H9 (cell line): ENCODE data around the gene MRFAP1. TPM values are rescaled to one million over a fixed set of nuclear protein-coding genes. Genes with fewer than 3 reads are reported as not detected.

ENCODE experiments used
- DNase-seq: peaks from one replicate; pipeline ENCODE4 v3.0.0-alpha.2; 2017
- H2AFZ ChIP-seq: one replicate; pipeline ENCODE4 v1.6.1; 2013; ENCODE audit warnings: mild to moderate bottlenecking, low read length, control low read depth, moderate library complexity
- H2AK5ac ChIP-seq: 2 replicates; pipeline ENCODE4 v1.6.1; 2013; ENCODE audit warnings: low read length, control low read depth, mixed read lengths; ENCODE audit not compliant: insufficient read length
- H2BK120ac ChIP-seq: one replicate; pipeline ENCODE4 v1.6.1; 2013; ENCODE audit warnings: low read depth, mild to moderate bottlenecking, low read length, control low read depth, inconsistent platforms; ENCODE audit not compliant: poor library complexity, severe bottlenecking
- H2BK12ac ChIP-seq: 2 replicates; pipeline ENCODE4 v1.6.1; 2013; ENCODE audit warnings: low read length, control low read depth, mixed read lengths, low read depth; ENCODE audit not compliant: insufficient read length
- H2BK15ac ChIP-seq: 2 replicates; pipeline ENCODE4 v1.6.1; 2013; ENCODE audit warnings: low read depth, low read length, control low read depth
- H2BK20ac ChIP-seq: one replicate; pipeline ENCODE4 v1.6.1; 2013; ENCODE audit warnings: low read depth, mild to moderate bottlenecking, low read length, control low read depth, inconsistent platforms; ENCODE audit not compliant: poor library complexity, severe bottlenecking
- H2BK5ac ChIP-seq: 2 replicates; pipeline ENCODE4 v1.6.1; 2013; ENCODE audit warnings: low read length, control low read depth, mixed read lengths; ENCODE audit not compliant: insufficient read length
- H3K14ac ChIP-seq: 2 replicates; pipeline ENCODE4 v1.6.1; 2013; ENCODE audit warnings: low read length, control low read depth; ENCODE audit not compliant: insufficient read depth
- H3K18ac ChIP-seq: 2 replicates; pipeline ENCODE4 v1.6.1; 2013; ENCODE audit warnings: low read depth, mild to moderate bottlenecking, mixed read lengths, low read length, control low read depth; ENCODE audit not compliant: insufficient read length
- H3K23ac ChIP-seq: 2 replicates; pipeline ENCODE4 v1.6.1; 2013; ENCODE audit warnings: low read length, control low read depth, mixed read lengths, low read depth; ENCODE audit not compliant: insufficient read length
- H3K23me2 ChIP-seq: 2 replicates; pipeline ENCODE4 v1.6.1; 2013; ENCODE audit warnings: low read depth, mild to moderate bottlenecking, mixed read lengths, low read length, control low read depth; ENCODE audit not compliant: insufficient read length, poor library complexity, severe bottlenecking
- H3K27ac ChIP-seq: 2 replicates; pipeline ENCODE4 v1.5.1; 2013; ENCODE audit warnings: low read length, control low read depth, mixed read lengths, low read depth; ENCODE audit not compliant: insufficient read length
- H3K27me3 ChIP-seq: 2 replicates; pipeline ENCODE4 v1.6.1; 2013; ENCODE audit warnings: low read length, control low read depth, inconsistent platforms; ENCODE audit not compliant: insufficient read depth
- H3K4ac ChIP-seq: 2 replicates; pipeline ENCODE4 v1.6.1; 2013; ENCODE audit warnings: low read depth, mild to moderate bottlenecking, control low read depth, inconsistent platforms, low read length, moderate library complexity
- H3K4me1 ChIP-seq: 2 replicates; pipeline ENCODE4 v1.6.1; 2013; ENCODE audit warnings: low read length, control low read depth, inconsistent platforms; ENCODE audit not compliant: insufficient read depth
- H3K4me2 ChIP-seq: 2 replicates; pipeline ENCODE4 v1.6.1; 2013; ENCODE audit warnings: low read length, control low read depth, mixed read lengths; ENCODE audit not compliant: insufficient read length, insufficient read depth
- H3K56ac ChIP-seq: 2 replicates; pipeline ENCODE4 v1.6.1; 2013; ENCODE audit warnings: low read depth, mild to moderate bottlenecking, mixed read lengths, low read length, control low read depth; ENCODE audit not compliant: insufficient read length
- H3K79me1 ChIP-seq: 2 replicates; pipeline ENCODE4 v1.6.1; 2013; ENCODE audit warnings: low read depth, mild to moderate bottlenecking, moderate library complexity, low read length, control low read depth, inconsistent platforms; ENCODE audit not compliant: insufficient read depth, poor library complexity, severe bottlenecking
- H3K79me2 ChIP-seq: 2 replicates; pipeline ENCODE4 v1.6.1; 2013; ENCODE audit warnings: low read length, control low read depth, inconsistent platforms; ENCODE audit not compliant: insufficient read depth
- H3K9ac ChIP-seq: 2 replicates; pipeline ENCODE4 v1.6.1; 2013; ENCODE audit warnings: low read length, control low read depth, mixed read lengths; ENCODE audit not compliant: insufficient read length; ENCODE audit errors: extremely low read depth
- H3K9me3 ChIP-seq: one replicate; pipeline ENCODE4 v1.6.1; 2013; ENCODE audit warnings: low read depth, low read length, inconsistent platforms; ENCODE audit not compliant: control insufficient read depth
- H3T11ph ChIP-seq: one replicate; pipeline ENCODE4 v1.6.1; 2013; ENCODE audit warnings: mild to moderate bottlenecking, low read length, control low read depth, inconsistent platforms
- H4K20me1 ChIP-seq: one replicate; pipeline ENCODE4 v1.6.1; 2013; ENCODE audit not compliant: control insufficient read depth, insufficient read length, insufficient read depth
- H4K5ac ChIP-seq: 2 replicates; pipeline ENCODE4 v1.6.1; 2013; ENCODE audit warnings: low read depth, mild to moderate bottlenecking, mixed read lengths, low read length, control low read depth; ENCODE audit not compliant: insufficient read length
- H4K8ac ChIP-seq: replicated peaks from 2 replicates; pipeline ENCODE4 v1.6.1; 2013; ENCODE audit warnings: low read length, control low read depth, mixed read lengths, low read depth; ENCODE audit not compliant: insufficient read length
- H4K91ac ChIP-seq: 2 replicates; pipeline ENCODE4 v1.6.1; 2013; ENCODE audit warnings: low read depth, mild to moderate bottlenecking, moderate library complexity, mixed read lengths, low read length, control low read depth; ENCODE audit not compliant: insufficient read length
- H3K27ac Mint-ChIP-seq, 3 experiments: 2 replicates in 2 of 3; 3 replicates in 1 of 3; pipeline ENCODE4 v1.8.0; 2020 to 2021; ENCODE audit warnings: mixed read lengths in 3 of 3, mild to moderate bottlenecking in 1 of 3, moderate library complexity in 1 of 3
- H3K27me3 Mint-ChIP-seq: 2 replicates; pipeline ENCODE4 v1.8.0; 2021; ENCODE audit warnings: low read depth, mild to moderate bottlenecking, moderate library complexity, mixed read lengths
- H3K36me3 Mint-ChIP-seq, 3 experiments: 2 replicates in 2 of 3; 3 replicates in 1 of 3; pipeline ENCODE4 v1.8.0; 2020 to 2021; ENCODE audit warnings: low read depth in 3 of 3, mixed read lengths in 3 of 3; ENCODE audit not compliant: insufficient read depth in 1 of 3
- H3K4me1 Mint-ChIP-seq, 2 experiments: 2 replicates each; pipeline ENCODE4 v1.8.0; 2020; ENCODE audit warnings: mixed read lengths in 2 of 2
- H3K4me3 Mint-ChIP-seq, 2 experiments: 2 replicates in 1 of 2; 3 replicates in 1 of 2; pipeline ENCODE4 v1.8.0; 2020 to 2021; ENCODE audit warnings: mild to moderate bottlenecking in 2 of 2, mixed read lengths in 2 of 2, moderate library complexity in 1 of 2
- H3K9me3 Mint-ChIP-seq, 2 experiments: 2 replicates in 1 of 2; 3 replicates in 1 of 2; pipeline ENCODE4 v1.8.0; 2020; ENCODE audit warnings: mild to moderate bottlenecking in 2 of 2, mixed read lengths in 2 of 2, moderate library complexity in 1 of 2
- CTCF ChIP-seq: fragments of 200-600 bp; sonication (generic); conservative IDR thresholded peaks from 3 replicates; pipeline ENCODE4 v1.8.0; 2021; ENCODE audit warnings: antibody characterized with exemption, mild to moderate bottlenecking
- WGBS: extraction: QIAGEN DNeasy Blood & Tissue Kit; methylation state at CpG from one replicate; pipeline ENCODE4 v1.1.7; 2013; ENCODE audit warnings: missing lambda C conversion rate, low lambda C conversion rate, mixed read lengths; ENCODE audit not compliant: insufficient read length; ENCODE audit errors: extremely low coverage; 5-methylcytosine and 5-hydroxymethylcytosine counted together
- total RNA-seq: library from RNA; stranded (reverse); gene quantifications from 2 replicates; pipeline ENCODE4 v1.2.1, GENCODE V29; 2021

Gene MRFAP1
- total RNA-seq, 1 experiment from 2014 or later, result 328 TPM

DNA sequence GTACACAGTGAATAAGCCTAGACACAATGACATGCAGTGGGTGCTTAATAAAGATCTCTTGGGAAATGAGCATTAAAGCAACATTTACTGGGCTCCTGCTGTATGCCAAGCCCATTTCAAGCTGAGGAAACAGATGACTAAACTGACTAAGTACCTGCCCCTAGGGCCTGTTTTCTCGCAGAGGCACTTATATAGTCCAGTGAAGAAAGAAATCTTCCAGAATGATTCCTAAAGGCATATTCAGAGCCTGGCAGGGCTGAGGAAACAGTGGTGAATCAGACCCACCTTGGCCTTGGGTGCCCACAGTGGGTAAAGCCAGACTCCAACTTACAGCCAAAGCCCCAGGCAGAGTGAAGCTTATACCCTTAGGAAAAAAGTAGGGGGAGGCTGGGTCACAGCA lies 31.2 kb downstream of the MRFAP1 start:
- no peak overlapping the region for H3K18ac ChIP-seq
- H3K9ac ChIP-seq, result no peak overlapping the region
- no peak overlapping the region for H2BK15ac ChIP-seq
- H2AK5ac ChIP-seq, result no peak overlapping the region
- H3K27ac Mint-ChIP-seq, result no peak overlapping the region
- no peak overlapping the region for H4K5ac ChIP-seq
- peaks cover 12% of the 10 kb centered on the region; the same call in 1 of the 2 replicates for H3K79me2 ChIP-seq
- H2BK12ac ChIP-seq, result no peak overlapping the region
- no CpG with 5 or more reads among the region's 1 CpG for WGBS
- H4K8ac ChIP-seq, result no peak overlapping the region
- no peak overlapping the region for H3K27ac ChIP-seq
- H4K91ac ChIP-seq, result no peak overlapping the region
- TF ChIP-seq CTCF, result no peak
- H3K23ac ChIP-seq, result no peak overlapping the region
- H3K27me3 ChIP-seq, result no peaks in the 10 kb centered on the region; the same call in 1 of the 2 replicates
- no peak overlapping the region for H2BK20ac ChIP-seq
- H3K9me3 Mint-ChIP-seq, result peaks cover 6% of the 10 kb centered on the region in 2 experiments; a peak in 2 of 5 replicates
- no peak overlapping the region for H2BK120ac ChIP-seq
- no peaks in the 10 kb centered on the region for H4K20me1 ChIP-seq
- no peak overlapping the region for H3T11ph ChIP-seq
- no peak for DNase-seq
- H3K36me3 Mint-ChIP-seq, result peaks cover 19 to 25% (median 21%) of the 10 kb centered on the region in 3 experiments
- no peak overlapping the region for H3K4ac ChIP-seq
- peaks cover 5% of the 10 kb centered on the region for H3K4me1 ChIP-seq
- no peak overlapping the region for H2AFZ ChIP-seq
- peaks cover 29% of the 10 kb centered on the region for H3K27me3 Mint-ChIP-seq
- H3K4me1 Mint-ChIP-seq, result peaks cover 25 to 30% of the 10 kb centered on the region in 2 experiments
- H3K9me3 ChIP-seq, result no peaks in the 10 kb centered on the region
- no peak overlapping the region; a peak in 1 of 5 replicates for H3K4me3 Mint-ChIP-seq
- no peak overlapping the region for H3K4me2 ChIP-seq
- peaks cover 5% of the 10 kb centered on the region for H3K23me2 ChIP-seq
- peaks cover 6% of the 10 kb centered on the region for H3K79me1 ChIP-seq
- no peak overlapping the region for H3K56ac ChIP-seq
- no peak overlapping the region for H3K14ac ChIP-seq
- H2BK5ac ChIP-seq, result no peak overlapping the region
